Ishikawa (cell line): Measurements from ENCODE around the gene TRPM2.

Experiments used
- CEBPB ChIP-seq: IDR thresholded peaks from 2 replicates; pipeline ENCODE4 v1.6.1; 2012
- CREB1 ChIP-seq: IDR thresholded peaks from 2 replicates; pipeline ENCODE4 v1.6.1; 2012; ENCODE audit warnings: low read depth
- EGR1 ChIP-seq: IDR thresholded peaks from 2 replicates; pipeline ENCODE4 v1.6.1; 2012
- EP300 ChIP-seq: IDR thresholded peaks from 2 replicates; pipeline ENCODE4 v1.6.1; 2012; ENCODE audit warnings: borderline replicate concordance
- FOXM1 ChIP-seq: IDR thresholded peaks from 2 replicates; pipeline ENCODE4 v1.6.1; 2012; ENCODE audit warnings: low read depth, borderline replicate concordance
- NFIC ChIP-seq: IDR thresholded peaks from 2 replicates; pipeline ENCODE4 v1.6.1; 2012
- RAD21 ChIP-seq: IDR thresholded peaks from 2 replicates; pipeline ENCODE4 v1.6.1; 2012; ENCODE audit warnings: low read depth
- TAF1 ChIP-seq: IDR thresholded peaks from 2 replicates; pipeline ENCODE4 v1.6.1; 2012; ENCODE audit warnings: low read depth, mild to moderate bottlenecking
- TCF12 ChIP-seq: IDR thresholded peaks from 2 replicates; pipeline ENCODE4 v1.6.1; 2012; ENCODE audit warnings: low read depth
- TEAD4 ChIP-seq: IDR thresholded peaks from 2 replicates; pipeline ENCODE4 v1.6.1; 2012
- YY1 ChIP-seq: IDR thresholded peaks from 2 replicates; pipeline ENCODE4 v1.6.1; 2012; ENCODE audit warnings: low read depth
- ZBTB7A ChIP-seq: IDR thresholded peaks from 2 replicates; pipeline ENCODE4 v1.6.1; 2012; ENCODE audit warnings: low read depth
- TF ChIP-seq, protein P1 (sequence below): IDR thresholded peaks from 2 replicates; pipeline ENCODE4 v1.6.1; 2012
- TF ChIP-seq, protein P2 (sequence below): IDR thresholded peaks from 2 replicates; pipeline ENCODE4 v1.6.1; 2012; ENCODE audit warnings: low read depth, mild to moderate bottlenecking
- TF ChIP-seq, protein P3 (sequence below): IDR thresholded peaks from 2 replicates; pipeline ENCODE4 v1.6.1; 2012

The TRPM2 gene

DNA sequence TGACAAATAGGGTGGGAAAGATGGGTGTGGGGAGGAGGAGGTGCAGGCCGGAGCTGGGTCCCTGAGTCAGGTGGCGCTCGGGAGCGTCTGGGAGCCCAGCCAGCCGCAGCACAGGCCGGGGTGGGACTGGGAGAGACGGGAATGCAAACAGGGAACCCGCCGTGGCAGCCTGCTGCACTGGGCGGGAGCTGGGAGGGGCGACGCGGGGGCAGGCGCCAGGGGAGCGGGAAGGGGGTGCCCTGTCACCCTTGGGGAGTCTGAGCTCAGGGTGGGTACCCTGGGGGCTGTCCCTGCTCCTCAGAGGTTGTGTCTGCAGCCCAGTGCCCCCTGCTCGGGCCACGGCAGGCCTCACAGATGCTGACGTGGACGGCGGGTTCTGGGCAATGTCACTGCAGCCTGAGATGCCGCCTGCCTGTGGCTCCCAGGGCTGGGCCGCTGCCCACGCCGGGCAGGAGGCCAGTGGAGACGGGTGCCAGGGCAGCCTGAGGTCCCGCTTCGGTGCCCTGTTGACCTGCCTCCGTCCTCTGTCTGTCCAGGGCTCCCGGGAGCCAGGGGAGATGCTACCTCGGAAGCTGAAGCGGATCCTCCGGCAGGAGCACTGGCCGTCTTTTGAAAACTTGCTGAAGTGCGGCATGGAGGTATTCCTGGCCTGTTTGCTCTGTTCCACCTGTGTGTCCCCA, 85.2 kb downstream of the TRPM2 start:
- TF ChIP-seq YY1: no peak
- no peak for TF ChIP-seq CREB1
- TF ChIP-seq EGR1: no peak
- TF ChIP-seq NFIC: no peak
- TF ChIP-seq TAF1: no peak
- TF ChIP-seq, protein P1, sequence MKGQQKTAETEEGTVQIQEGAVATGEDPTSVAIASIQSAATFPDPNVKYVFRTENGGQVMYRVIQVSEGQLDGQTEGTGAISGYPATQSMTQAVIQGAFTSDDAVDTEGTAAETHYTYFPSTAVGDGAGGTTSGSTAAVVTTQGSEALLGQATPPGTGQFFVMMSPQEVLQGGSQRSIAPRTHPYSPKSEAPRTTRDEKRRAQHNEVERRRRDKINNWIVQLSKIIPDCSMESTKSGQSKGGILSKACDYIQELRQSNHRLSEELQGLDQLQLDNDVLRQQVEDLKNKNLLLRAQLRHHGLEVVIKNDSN: no peak

DNA sequence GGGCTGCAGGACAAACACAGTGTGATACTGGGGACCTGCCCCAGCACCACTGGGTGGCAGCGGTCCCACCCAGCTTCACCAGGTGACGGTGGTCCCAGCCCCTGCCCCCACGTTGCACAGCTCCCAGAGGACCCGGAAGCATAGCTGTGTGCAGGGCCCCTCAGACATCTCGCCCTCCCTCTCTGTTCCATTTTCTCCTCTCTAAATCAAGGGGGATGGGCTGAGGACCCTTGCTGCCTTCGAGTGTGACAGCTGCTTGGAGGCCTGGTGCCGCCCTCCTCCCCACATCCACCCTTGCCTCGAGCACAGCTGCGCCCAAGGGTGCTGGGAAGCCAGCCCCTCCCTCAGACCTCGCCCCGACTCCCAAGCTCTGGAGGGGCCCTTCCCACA, 85.8 kb downstream of the TRPM2 start:
- TF ChIP-seq EGR1 (no peak), RAD21 (no peak), CEBPB (no peak), EP300 (no peak), YY1 (no peak), CREB1 (no peak), FOXM1 (no peak), NFIC (no peak), TAF1 (no peak)
- TF ChIP-seq, protein P2, sequence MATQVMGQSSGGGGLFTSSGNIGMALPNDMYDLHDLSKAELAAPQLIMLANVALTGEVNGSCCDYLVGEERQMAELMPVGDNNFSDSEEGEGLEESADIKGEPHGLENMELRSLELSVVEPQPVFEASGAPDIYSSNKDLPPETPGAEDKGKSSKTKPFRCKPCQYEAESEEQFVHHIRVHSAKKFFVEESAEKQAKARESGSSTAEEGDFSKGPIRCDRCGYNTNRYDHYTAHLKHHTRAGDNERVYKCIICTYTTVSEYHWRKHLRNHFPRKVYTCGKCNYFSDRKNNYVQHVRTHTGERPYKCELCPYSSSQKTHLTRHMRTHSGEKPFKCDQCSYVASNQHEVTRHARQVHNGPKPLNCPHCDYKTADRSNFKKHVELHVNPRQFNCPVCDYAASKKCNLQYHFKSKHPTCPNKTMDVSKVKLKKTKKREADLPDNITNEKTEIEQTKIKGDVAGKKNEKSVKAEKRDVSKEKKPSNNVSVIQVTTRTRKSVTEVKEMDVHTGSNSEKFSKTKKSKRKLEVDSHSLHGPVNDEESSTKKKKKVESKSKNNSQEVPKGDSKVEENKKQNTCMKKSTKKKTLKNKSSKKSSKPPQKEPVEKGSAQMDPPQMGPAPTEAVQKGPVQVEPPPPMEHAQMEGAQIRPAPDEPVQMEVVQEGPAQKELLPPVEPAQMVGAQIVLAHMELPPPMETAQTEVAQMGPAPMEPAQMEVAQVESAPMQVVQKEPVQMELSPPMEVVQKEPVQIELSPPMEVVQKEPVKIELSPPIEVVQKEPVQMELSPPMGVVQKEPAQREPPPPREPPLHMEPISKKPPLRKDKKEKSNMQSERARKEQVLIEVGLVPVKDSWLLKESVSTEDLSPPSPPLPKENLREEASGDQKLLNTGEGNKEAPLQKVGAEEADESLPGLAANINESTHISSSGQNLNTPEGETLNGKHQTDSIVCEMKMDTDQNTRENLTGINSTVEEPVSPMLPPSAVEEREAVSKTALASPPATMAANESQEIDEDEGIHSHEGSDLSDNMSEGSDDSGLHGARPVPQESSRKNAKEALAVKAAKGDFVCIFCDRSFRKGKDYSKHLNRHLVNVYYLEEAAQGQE: no peak
- TF ChIP-seq, protein P1: no peak

DNA sequence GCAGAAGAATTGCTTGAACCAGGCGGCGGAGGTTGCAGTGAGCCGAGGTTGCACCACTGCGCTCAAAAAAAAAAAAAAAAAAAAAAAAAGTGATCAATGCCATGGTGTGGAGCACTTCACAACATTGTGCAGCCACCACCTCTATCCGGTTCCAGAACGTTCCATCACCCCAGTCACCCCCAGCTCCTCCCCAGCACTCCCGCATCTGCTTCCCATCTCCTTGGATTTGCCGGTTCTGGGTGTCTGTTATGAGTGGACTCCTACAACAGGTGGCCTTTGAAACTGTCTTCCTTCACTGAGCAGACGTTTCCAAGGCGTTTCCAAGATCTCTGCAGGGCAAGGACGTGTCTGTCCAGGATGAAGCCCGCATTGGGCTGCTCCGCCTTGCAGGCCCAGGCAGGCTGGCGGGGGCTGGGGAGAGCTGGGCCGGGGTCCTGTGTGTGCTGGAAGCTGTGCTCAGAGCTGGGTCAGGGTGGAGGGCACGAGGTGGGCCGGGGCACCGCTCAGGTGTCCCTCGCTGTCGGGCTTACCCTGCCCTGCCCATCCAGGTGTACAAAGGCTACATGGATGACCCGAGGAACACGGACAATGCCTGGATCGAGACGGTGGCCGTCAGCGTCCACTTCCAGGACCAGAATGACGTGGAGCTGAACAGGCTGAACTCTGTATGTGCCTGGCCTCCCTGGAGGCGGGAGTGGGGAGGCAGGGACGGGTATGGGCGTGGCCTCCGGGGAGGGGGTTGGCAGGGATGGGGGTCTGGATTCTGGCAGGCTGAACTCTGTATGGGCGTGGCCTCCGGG, 87.0 kb downstream of the TRPM2 start:
- TF ChIP-seq TEAD4 (no peak), NFIC (no peak), EP300 (no peak), FOXM1 (no peak), ZBTB7A (no peak), EGR1 (no peak), TAF1 (no peak), YY1 (no peak), CEBPB (no peak), CREB1 (no peak), RAD21 (no peak)
- TF ChIP-seq, protein P3, sequence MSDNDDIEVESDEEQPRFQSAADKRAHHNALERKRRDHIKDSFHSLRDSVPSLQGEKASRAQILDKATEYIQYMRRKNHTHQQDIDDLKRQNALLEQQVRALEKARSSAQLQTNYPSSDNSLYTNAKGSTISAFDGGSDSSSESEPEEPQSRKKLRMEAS: no peak
- TF ChIP-seq, protein P1: no peak
- TF ChIP-seq, protein P2: no peak

DNA sequence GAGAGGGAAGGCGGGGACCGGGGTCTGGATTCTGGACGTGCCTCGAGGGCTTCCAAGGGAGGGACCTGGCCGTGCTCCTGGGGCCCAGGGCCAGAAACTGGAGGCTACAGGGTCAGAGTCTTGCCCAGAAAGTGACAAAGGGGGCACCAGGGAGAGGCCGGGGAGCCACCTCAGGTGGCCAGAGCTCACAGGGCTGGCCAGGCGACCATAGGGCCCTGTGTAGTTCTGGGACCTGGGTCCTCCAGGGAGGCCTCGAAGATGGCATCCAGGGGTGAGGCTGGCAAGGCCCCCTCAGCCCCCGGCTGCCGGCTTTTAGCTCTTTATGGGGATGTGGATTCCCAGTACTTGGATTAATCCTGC, 87.6 kb downstream of the TRPM2 start:
- TF ChIP-seq, protein P3: no peak

DNA sequence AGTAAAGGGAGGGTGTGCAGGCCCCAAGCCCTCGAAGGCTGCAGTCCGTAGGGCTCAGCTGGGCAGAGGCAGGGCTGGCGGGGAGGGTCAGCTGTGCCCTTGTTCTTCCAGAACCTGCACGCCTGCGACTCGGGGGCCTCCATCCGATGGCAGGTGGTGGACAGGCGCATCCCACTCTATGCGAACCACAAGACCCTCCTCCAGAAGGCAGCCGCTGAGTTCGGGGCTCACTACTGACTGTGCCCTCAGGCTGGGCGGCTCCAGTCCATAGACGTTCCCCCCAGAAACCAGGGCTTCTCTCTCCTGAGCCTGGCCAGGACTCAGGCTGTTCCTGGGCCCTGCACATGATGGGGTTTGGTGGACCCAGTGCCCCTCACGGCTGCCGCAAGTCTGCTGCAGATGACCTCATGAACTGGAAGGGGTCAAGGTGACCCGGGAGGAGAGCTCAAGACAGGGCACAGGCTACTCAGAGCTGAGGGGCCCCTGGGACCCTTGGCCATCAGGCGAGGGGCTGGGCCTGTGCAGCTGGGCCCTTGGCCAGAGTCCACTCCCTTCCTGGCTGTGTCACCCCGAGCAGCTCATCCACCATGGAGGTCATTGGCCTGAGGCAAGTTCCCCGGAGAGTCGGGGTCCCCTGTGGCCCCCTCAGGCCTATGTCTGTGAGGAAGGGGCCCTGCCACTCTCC, 88.3 kb downstream of the TRPM2 start:
- TF ChIP-seq, protein P3: no peak
- no peak for TF ChIP-seq RAD21
- TF ChIP-seq, protein P1: no peak
- TF ChIP-seq ZBTB7A: no peak
- TF ChIP-seq, protein P2: no peak
- no peak for TF ChIP-seq TEAD4
- TF ChIP-seq FOXM1: no peak
- TF ChIP-seq NFIC: no peak
- no peak for TF ChIP-seq EP300
- no peak for TF ChIP-seq CREB1
- TF ChIP-seq CEBPB: no peak
- no peak for TF ChIP-seq EGR1
- TF ChIP-seq YY1: no peak
- TF ChIP-seq TCF12: no peak
